Measurements from ENCODE around the gene PPP1R37.

PPP1R37 gene

DNA sequence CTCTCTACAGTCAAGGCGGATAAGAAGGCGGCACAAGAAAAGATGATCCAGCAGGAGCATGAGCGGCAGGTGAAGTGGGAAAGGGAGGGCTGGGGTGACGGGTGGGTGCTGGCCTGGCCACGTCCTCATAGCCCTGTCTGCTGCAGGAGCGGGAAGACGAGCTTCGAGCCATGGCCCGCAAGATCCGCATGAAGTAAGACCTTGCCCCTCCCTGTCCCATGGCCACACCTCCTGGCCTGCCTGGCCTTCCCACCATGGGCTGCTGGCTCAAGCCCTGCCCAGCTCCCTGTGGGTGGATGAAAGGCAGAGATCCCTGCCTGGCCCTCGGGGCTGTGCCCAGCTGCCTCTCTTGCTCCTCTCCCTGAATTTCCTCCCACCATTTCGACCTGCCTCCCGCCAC is 23.9 kb upstream of the PPP1R37 start:
- no peaks in the 10 kb centered on the region for H4K20me1 ChIP-seq (ENCODE audit: insufficient read depth, low read length)
- H3K27me3 ChIP-seq (ENCODE audit: insufficient read depth, low read length), result no peaks in the 10 kb centered on the region
- 0 out of 2 replicates have a peak, but pooled peaks cover 6% of the 10 kb centered on the region for H3F3A ChIP-seq (ENCODE audit: insufficient read depth, low read length)
- no peak overlapping the region for H3K4me2 ChIP-seq (ENCODE audit: low read length)
- H3K4me1 ChIP-seq (ENCODE audit: insufficient read depth, low read length, severe bottlenecking), result peaks cover 32% of the 10 kb centered on the region
- no peaks in the 10 kb centered on the region for H3K79me2 ChIP-seq (ENCODE audit: insufficient read depth, low read length)
- no peaks in the 10 kb centered on the region for H3K9me3 ChIP-seq (ENCODE audit: low read length)
- H3K9me2 ChIP-seq (ENCODE audit: low read depth, low read length), result no peaks in the 10 kb centered on the region
- H2AFZ ChIP-seq (ENCODE audit: low read length), result no peak overlapping the region
- H3K4me3 ChIP-seq (ENCODE audit: low read depth, low read length, poor library complexity, severe bottlenecking), result no peak overlapping the region
- no peak for TF ChIP-seq CTCF (IDR thresholded peaks at IDR 0.05; ENCODE audit: low read length)
- TF ChIP-seq EZH2 (IDR thresholded peaks at IDR 0.05; ENCODE audit: borderline replicate concordance, low read length), result no peak
- H3K9ac ChIP-seq (ENCODE audit: low read length), result no peak overlapping the region
- peak overlapping the region; percentile 61 for H3K27ac ChIP-seq (ENCODE audit: low read depth, low read length, poor library complexity, severe bottlenecking)
- peaks cover 80% of the 10 kb centered on the region for H3K36me3 ChIP-seq (ENCODE audit: insufficient read depth, low read length)

- Histone ChIP-seq H3K27ac (ENCODE audit: low read depth, low read length, poor library complexity, severe bottlenecking) (peak overlapping the region; percentile 73), H3K4me3 (ENCODE audit: low read depth, low read length, poor library complexity, severe bottlenecking) (no peak overlapping the region), H3K4me1 (ENCODE audit: insufficient read depth, low read length, severe bottlenecking) (peaks cover 43% of the 10 kb centered on the region), H3K79me2 (ENCODE audit: insufficient read depth, low read length) (no peaks in the 10 kb centered on the region), H4K20me1 (ENCODE audit: insufficient read depth, low read length) (no peaks in the 10 kb centered on the region), H3K27me3 (ENCODE audit: insufficient read depth, low read length) (no peaks in the 10 kb centered on the region), H3K36me3 (ENCODE audit: insufficient read depth, low read length) (peaks cover 78% of the 10 kb centered on the region), H3K9ac (ENCODE audit: low read length) (no peak overlapping the region), H3F3A (ENCODE audit: insufficient read depth, low read length) (0 out of 2 replicates have a peak, but pooled peaks cover 6% of the 10 kb centered on the region), H3K9me2 (ENCODE audit: low read depth, low read length) (no peaks in the 10 kb centered on the region), H3K4me2 (ENCODE audit: low read length) (no peak overlapping the region), H3K9me3 (ENCODE audit: low read length) (no peaks in the 10 kb centered on the region), H2AFZ (ENCODE audit: low read length) (no peak overlapping the region)
- TF ChIP-seq CTCF (IDR thresholded peaks at IDR 0.05; ENCODE audit: low read length) (no peak), EZH2 (IDR thresholded peaks at IDR 0.05; ENCODE audit: borderline replicate concordance, low read length) (no peak)
These were observed 22.8 kb upstream of the PPP1R37 start for GRCh38 chr19:45070214-45070613.

DNA sequence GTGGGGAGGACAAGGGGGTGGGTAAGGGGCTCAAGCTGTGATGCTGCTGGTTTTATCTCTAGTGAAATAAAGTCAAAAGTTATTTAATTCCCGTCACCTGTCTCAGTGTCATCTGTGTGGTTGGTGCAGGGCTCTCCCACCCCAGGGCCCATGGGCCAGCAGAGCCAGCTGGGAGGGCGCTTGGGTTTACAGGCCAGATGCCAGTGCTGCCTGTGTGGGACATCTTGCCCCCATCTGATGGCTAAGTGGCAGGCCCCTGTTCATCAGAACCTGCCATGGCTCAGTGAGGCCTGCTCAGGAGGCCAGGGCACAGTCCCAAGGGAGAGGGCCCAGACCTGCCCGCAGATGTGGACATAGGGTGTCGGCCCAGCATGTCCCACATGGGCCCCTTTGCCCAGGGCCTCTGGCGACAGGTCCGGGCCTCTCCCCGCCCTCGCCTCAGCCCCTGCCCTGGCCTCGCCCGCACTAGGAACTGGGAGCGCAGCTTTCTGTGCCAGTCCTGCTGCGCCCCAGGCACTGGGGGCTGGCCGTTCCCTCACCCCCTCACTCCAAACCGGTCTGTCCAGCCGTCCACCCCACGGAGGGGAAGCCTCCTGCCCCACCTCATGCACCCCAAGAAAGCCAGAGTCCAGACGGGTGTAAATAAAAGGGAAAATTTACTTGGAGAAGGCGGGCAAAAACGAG is 22.0 kb upstream of the PPP1R37 start:
- H3F3A ChIP-seq (ENCODE audit: insufficient read depth, low read length), result 0 out of 2 replicates have a peak, but pooled peaks cover 6% of the 10 kb centered on the region
- H3K79me2 ChIP-seq (ENCODE audit: insufficient read depth, low read length), result no peaks in the 10 kb centered on the region
- H4K20me1 ChIP-seq (ENCODE audit: insufficient read depth, low read length), result no peaks in the 10 kb centered on the region
- no peaks in the 10 kb centered on the region for H3K27me3 ChIP-seq (ENCODE audit: insufficient read depth, low read length)
- peaks cover 70% of the 10 kb centered on the region for H3K36me3 ChIP-seq (ENCODE audit: insufficient read depth, low read length)
- peaks cover 44% of the 10 kb centered on the region for H3K4me1 ChIP-seq (ENCODE audit: insufficient read depth, low read length, severe bottlenecking)
- no peak overlapping the region for H3K9ac ChIP-seq (ENCODE audit: low read length)
- no peak overlapping the region for H2AFZ ChIP-seq (ENCODE audit: low read length)
- H3K4me2 ChIP-seq (ENCODE audit: low read length), result no peak overlapping the region
- peak overlapping the region; percentile 73 for H3K27ac ChIP-seq (ENCODE audit: low read depth, low read length, poor library complexity, severe bottlenecking)
- no peaks in the 10 kb centered on the region for H3K9me2 ChIP-seq (ENCODE audit: low read depth, low read length)
- no peak overlapping the region for H3K4me3 ChIP-seq (ENCODE audit: low read depth, low read length, poor library complexity, severe bottlenecking)
- no peak for TF ChIP-seq EZH2 (IDR thresholded peaks at IDR 0.05; ENCODE audit: borderline replicate concordance, low read length)
- no peak for TF ChIP-seq CTCF (IDR thresholded peaks at IDR 0.05; ENCODE audit: low read length)
- no peaks in the 10 kb centered on the region for H3K9me3 ChIP-seq (ENCODE audit: low read length)

Data from OCI-LY1 (cell line).